ENCODE data around the gene RETNLB. TPM values are rescaled to one million over a fixed set of nuclear protein-coding genes. Genes with fewer than 3 reads are reported as not detected.

Gene RETNLB
- total and polyA plus RNA-seq, 2 experiments from 2014 or later, result not detected

- Histone ChIP-seq H3K9me3 (ENCODE audit: low read depth) (no peaks in the 10 kb centered on the region), H3K4me1 (ENCODE audit: low read depth) (no peaks in the 10 kb centered on the region), H3K27me3 (no peaks in the 10 kb centered on the region), H3K4me3 (no peak overlapping the region), H3K27ac (no peak overlapping the region), H3K36me3 (no peaks in the 10 kb centered on the region)
- TF ChIP-seq CTCF (IDR thresholded peaks at IDR 0.05; ENCODE audit: low read depth, low read length), result no peak
- no peak for DNase-seq (ENCODE audit: low read depth in 1 of 2, low spot score in 1 of 2)
These were observed 23.0 kb upstream of the RETNLB start for GRCh38 chr3:108780235-108780634.

- no peaks in the 10 kb centered on the region for H3K36me3 ChIP-seq
- H3K9me3 ChIP-seq (ENCODE audit: low read depth), result no peaks in the 10 kb centered on the region
- no peak for TF ChIP-seq CTCF (IDR thresholded peaks at IDR 0.05; ENCODE audit: low read depth, low read length)
- H3K27ac ChIP-seq, result no peak overlapping the region
- H3K4me3 ChIP-seq, result no peak overlapping the region
- DNase-seq (ENCODE audit: low read depth in 1 of 2, low spot score in 1 of 2), result no peak
- H3K27me3 ChIP-seq, result no peaks in the 10 kb centered on the region
- H3K4me1 ChIP-seq (ENCODE audit: low read depth), result no peaks in the 10 kb centered on the region
These were observed 22.3 kb upstream of the RETNLB start for GRCh38 chr3:108779496-108779895.

GRCh38 chr3:108775649-108776048, 18.4 kb upstream of the RETNLB start:
- H3K4me3 ChIP-seq, result no peak overlapping the region
- H3K4me1 ChIP-seq (ENCODE audit: low read depth), result no peaks in the 10 kb centered on the region
- TF ChIP-seq CTCF (IDR thresholded peaks at IDR 0.05; ENCODE audit: low read depth, low read length), result no peak
- no peaks in the 10 kb centered on the region for H3K9me3 ChIP-seq (ENCODE audit: low read depth)
- no peaks in the 10 kb centered on the region for H3K27me3 ChIP-seq
- DNase-seq (ENCODE audit: low read depth in 1 of 2, low spot score in 1 of 2), result no peak
- H3K27ac ChIP-seq, result no peak overlapping the region
- H3K36me3 ChIP-seq, result no peaks in the 10 kb centered on the region

- no peaks in the 10 kb centered on the region for H3K36me3 ChIP-seq
- no peaks in the 10 kb centered on the region for H3K9me3 ChIP-seq (ENCODE audit: low read depth)
- H3K4me3 ChIP-seq, result no peak overlapping the region
- no peak for DNase-seq (ENCODE audit: low read depth in 1 of 2, low spot score in 1 of 2)
- no peak overlapping the region for H3K27ac ChIP-seq
- no peak for TF ChIP-seq CTCF (IDR thresholded peaks at IDR 0.05; ENCODE audit: low read depth, low read length)
- H3K27me3 ChIP-seq, result no peaks in the 10 kb centered on the region
- H3K4me1 ChIP-seq (ENCODE audit: low read depth), result no peaks in the 10 kb centered on the region
These were observed 10.0 kb upstream of the RETNLB start for GRCh38 chr3:108767253-108767652.

GRCh38 chr3:108755686-108756085, 1.5 kb downstream of the RETNLB start:
- H3K4me1 ChIP-seq (ENCODE audit: low read depth), result no peaks in the 10 kb centered on the region
- no peak overlapping the region for H3K4me3 ChIP-seq
- no peaks in the 10 kb centered on the region for H3K9me3 ChIP-seq (ENCODE audit: low read depth)
- no peaks in the 10 kb centered on the region for H3K36me3 ChIP-seq
- H3K27me3 ChIP-seq, result no peaks in the 10 kb centered on the region
- TF ChIP-seq CTCF (IDR thresholded peaks at IDR 0.05; ENCODE audit: low read depth, low read length), result no peak
- DNase-seq (ENCODE audit: low read depth in 1 of 2, low spot score in 1 of 2), result no peak
- no peak overlapping the region for H3K27ac ChIP-seq

GRCh38 chr3:108744762-108745161, 12.4 kb downstream of the RETNLB start:
- no peak overlapping the region for H3K27ac ChIP-seq
- no peaks in the 10 kb centered on the region for H3K36me3 ChIP-seq
- no peak for TF ChIP-seq CTCF (IDR thresholded peaks at IDR 0.05; ENCODE audit: low read depth, low read length)
- no peaks in the 10 kb centered on the region for H3K27me3 ChIP-seq
- H3K9me3 ChIP-seq (ENCODE audit: low read depth), result no peaks in the 10 kb centered on the region
- H3K4me3 ChIP-seq, result no peak overlapping the region
- no peak for DNase-seq (ENCODE audit: low read depth in 1 of 2, low spot score in 1 of 2)
- no peaks in the 10 kb centered on the region for H3K4me1 ChIP-seq (ENCODE audit: low read depth)
